Astrocyte (in vitro differentiated cells and primary cell): Measurements from ENCODE around the gene ATRIP. TPM values are rescaled to one million over a fixed set of nuclear protein-coding genes. Genes with fewer than 3 reads are reported as not detected.

Experiments
- DNase-seq: peaks from one replicate; pipeline ENCODE4 v3.0.0-alpha.2; 2010; ENCODE audit warnings: low read depth
- FAIRE-seq: peaks from 2 replicates; lab custom pipeline; 2011; peaks lifted over from hg19 to GRCh38; lab: Jason Lieb, UNC
- H2AFZ ChIP-seq: 2 replicates; pipeline ENCODE4 v1.6.0; 2012; ENCODE audit warnings: low read depth, low read length, inconsistent platforms
- H3K27ac ChIP-seq: 2 replicates; pipeline ENCODE4 v1.5.1; 2011; ENCODE audit warnings: low read depth, low read length, inconsistent platforms
- H3K27me3 ChIP-seq: 2 replicates; pipeline ENCODE4 v1.6.0; 2011; ENCODE audit warnings: low read length, inconsistent platforms; ENCODE audit not compliant: insufficient read depth
- H3K36me3 ChIP-seq: 2 replicates; pipeline ENCODE4 v1.5.1; 2011; ENCODE audit warnings: low read length, inconsistent platforms; ENCODE audit not compliant: insufficient read depth
- H3K4me1 ChIP-seq: 2 replicates; pipeline ENCODE4 v1.5.1; 2011; ENCODE audit warnings: low read length, inconsistent platforms; ENCODE audit not compliant: insufficient read depth
- H3K4me2 ChIP-seq: 2 replicates; pipeline ENCODE4 v1.6.0; 2012; ENCODE audit warnings: low read length, inconsistent platforms
- H3K4me3 ChIP-seq: 2 replicates; pipeline ENCODE4 v1.5.1; 2011; ENCODE audit warnings: low read depth, mild to moderate bottlenecking, low read length, inconsistent platforms; ENCODE audit not compliant: insufficient read depth
- H3K79me2 ChIP-seq: 2 replicates; pipeline ENCODE4 v1.6.0; 2012; ENCODE audit warnings: mild to moderate bottlenecking, low read length, inconsistent platforms; ENCODE audit not compliant: insufficient read depth
- H3K9ac ChIP-seq: 2 replicates; pipeline ENCODE4 v1.6.0; 2012; ENCODE audit warnings: mild to moderate bottlenecking, low read length, inconsistent platforms
- H3K9me3 ChIP-seq: 2 replicates; pipeline ENCODE4 v1.5.1; 2012; ENCODE audit warnings: low read depth, mild to moderate bottlenecking, low read length, inconsistent platforms; ENCODE audit not compliant: insufficient read depth
- H4K20me1 ChIP-seq: 2 replicates; pipeline ENCODE4 v1.6.0; 2012; ENCODE audit warnings: low read length, inconsistent platforms; ENCODE audit not compliant: insufficient read depth
- H3K27ac Mint-ChIP-seq: one replicate; pipeline ENCODE4 v1.8.0; 2021; ENCODE audit warnings: mild to moderate bottlenecking, mixed read lengths; ENCODE audit not compliant: unreplicated experiment
- H3K27me3 Mint-ChIP-seq: one replicate; pipeline ENCODE4 v1.8.0; 2021; ENCODE audit warnings: low read depth, mixed read lengths; ENCODE audit not compliant: unreplicated experiment
- H3K36me3 Mint-ChIP-seq: one replicate; pipeline ENCODE4 v1.8.0; 2021; ENCODE audit warnings: low read depth, mixed read lengths; ENCODE audit not compliant: unreplicated experiment
- H3K4me1 Mint-ChIP-seq: one replicate; pipeline ENCODE4 v1.8.0; 2021; ENCODE audit warnings: low read depth, mixed read lengths; ENCODE audit not compliant: unreplicated experiment
- H3K4me3 Mint-ChIP-seq: one replicate; pipeline ENCODE4 v1.8.0; 2021; ENCODE audit warnings: mild to moderate bottlenecking, moderate library complexity, mixed read lengths; ENCODE audit not compliant: unreplicated experiment
- H3K9me3 Mint-ChIP-seq: one replicate; pipeline ENCODE4 v1.8.0; 2021; ENCODE audit warnings: mild to moderate bottlenecking, mixed read lengths; ENCODE audit not compliant: unreplicated experiment
- CTCF ChIP-seq: IDR thresholded peaks from 2 replicates; pipeline ENCODE4 v1.5.1; 2011; ENCODE audit warnings: low read depth, mild to moderate bottlenecking, inconsistent platforms, low read length, moderate library complexity; ENCODE audit not compliant: insufficient read depth
- EZH2 ChIP-seq: IDR thresholded peaks from 2 replicates; pipeline ENCODE4 v1.6.1; 2012; ENCODE audit warnings: mild to moderate bottlenecking, low read length, inconsistent platforms; ENCODE audit not compliant: insufficient read depth
- total RNA-seq: library from RNA; stranded (reverse); gene quantifications from 2 replicates; pipeline ENCODE4 v1.2.1, GENCODE V29; 2021

ATRIP gene
- total RNA-seq, 1 donor from 2014 or later = 6.2 TPM

GRCh38 chr3:48429960-48430707 is 16.4 kb upstream of the ATRIP start, which contains the start of gene PLXNB1:
TSS of gene PLXNB1 (minus strand) at chr3:48430086. CDS start at chr3:48424611, 5,475 bp downstream.
- Histone ChIP-seq H3K27me3 (no peaks in the 10 kb centered on the region), H3K4me3 (peak within 1 kb of the TSS; percentile 68), H2AFZ (peak within 1 kb of the TSS; percentile 85), H4K20me1 (peaks cover 33% of the 10 kb centered on the region), H3K4me2 (peak within 1 kb of the TSS; percentile 97), H3K27ac (peak within 1 kb of the TSS; percentile 53), H3K9ac (peak within 1 kb of the TSS; percentile 84), H3K36me3 (peaks cover 7% of the 10 kb centered on the region), H3K9me3 (no peaks in the 10 kb centered on the region), H3K4me1 (peaks cover 58% of the 10 kb centered on the region), H3K79me2 (peaks cover 35% of the 10 kb centered on the region)
- H3K9me3 Mint-ChIP-seq = no peaks in the 10 kb centered on the region
- no peak for FAIRE-seq
- peaks cover 48% of the 10 kb centered on the region for H3K4me1 Mint-ChIP-seq
- H3K27me3 Mint-ChIP-seq = no peaks in the 10 kb centered on the region
- H3K27ac Mint-ChIP-seq = peak within 1 kb of the TSS; percentile 53
- peak within 1 kb of the TSS; percentile 85 for H3K4me3 Mint-ChIP-seq
- DNase-seq = peak; percentile 75
- peaks cover 6% of the 10 kb centered on the region for H3K36me3 Mint-ChIP-seq
- TF ChIP-seq CTCF (no peak), EZH2 (no peak)

GRCh38 chr3:48430708-48431101 is 15.8 kb upstream of the ATRIP start:
- Mint-ChIP-seq H3K4me1 (peaks cover 45% of the 10 kb centered on the region), H3K27ac (peak overlapping the region; percentile 53), H3K4me3 (peak overlapping the region; percentile 82), H3K36me3 (peaks cover 6% of the 10 kb centered on the region), H3K27me3 (no peaks in the 10 kb centered on the region), H3K9me3 (no peaks in the 10 kb centered on the region)
- Histone ChIP-seq H3K27me3 (no peaks in the 10 kb centered on the region), H3K27ac (no peak overlapping the region), H3K9me3 (no peaks in the 10 kb centered on the region), H3K79me2 (peaks cover 29% of the 10 kb centered on the region), H3K9ac (no peak overlapping the region), H4K20me1 (peaks cover 33% of the 10 kb centered on the region), H2AFZ (no peak overlapping the region), H3K4me3 (no peak overlapping the region), H3K4me1 (peaks cover 53% of the 10 kb centered on the region), H3K36me3 (peaks cover 7% of the 10 kb centered on the region), H3K4me2 (peak overlapping the region; percentile 97)
- TF ChIP-seq EZH2 (no peak), CTCF (no peak)
- FAIRE-seq (no peak), DNase-seq (no peak)
